Iris pigment epithelial cell (primary cell): ENCODE measurements around the gene ALAS1.
"Not testable (repeated sequence)": the region's sequence is repeated elsewhere in the genome, so short reads cannot be mapped to it uniquely, and the experiment has no call there.

ENCODE experiments used
- DNase-seq: peaks from one replicate; pipeline ENCODE4 v3.0.0-alpha.2; 2011; ENCODE audit warnings: low read depth

Gene ALAS1

DNA sequence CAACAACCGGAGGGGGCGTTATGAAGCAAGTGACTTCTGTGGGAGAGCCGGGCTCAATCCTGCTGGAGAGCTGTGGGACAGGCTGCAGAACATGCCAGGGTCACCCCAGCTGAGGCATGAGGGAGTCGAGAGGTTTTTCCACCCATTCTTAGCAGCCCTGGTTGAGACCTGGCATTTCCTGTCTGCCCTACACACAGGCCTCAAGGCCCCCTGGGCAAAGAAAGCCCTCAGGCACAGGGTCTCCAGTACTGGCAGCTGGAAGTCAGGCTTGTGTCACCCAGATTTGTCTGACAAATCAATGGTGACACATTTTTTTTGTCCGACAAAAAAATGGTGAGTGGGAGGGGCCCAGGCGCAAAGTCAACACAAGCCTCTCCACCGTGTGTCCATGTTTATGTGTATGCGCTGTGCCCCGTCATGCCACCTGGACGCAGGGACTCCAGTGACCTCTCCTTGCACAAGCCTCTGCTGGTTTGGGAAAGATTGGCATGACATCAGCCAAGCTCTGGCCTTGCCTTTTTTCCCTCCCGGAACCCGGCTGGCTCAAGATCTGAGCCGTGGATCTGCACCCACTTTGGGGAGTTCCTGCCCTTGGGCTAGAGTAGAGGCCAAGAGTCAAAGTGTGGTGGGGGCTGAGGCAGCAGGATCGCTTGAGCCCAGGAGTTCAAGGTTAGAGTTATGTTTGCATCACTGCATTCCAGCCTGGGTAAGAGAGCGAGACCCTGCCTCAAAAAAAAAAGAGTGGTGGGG lies 20.8 kb upstream of the ALAS1 start:
- DNase-seq, result no peak

DNA sequence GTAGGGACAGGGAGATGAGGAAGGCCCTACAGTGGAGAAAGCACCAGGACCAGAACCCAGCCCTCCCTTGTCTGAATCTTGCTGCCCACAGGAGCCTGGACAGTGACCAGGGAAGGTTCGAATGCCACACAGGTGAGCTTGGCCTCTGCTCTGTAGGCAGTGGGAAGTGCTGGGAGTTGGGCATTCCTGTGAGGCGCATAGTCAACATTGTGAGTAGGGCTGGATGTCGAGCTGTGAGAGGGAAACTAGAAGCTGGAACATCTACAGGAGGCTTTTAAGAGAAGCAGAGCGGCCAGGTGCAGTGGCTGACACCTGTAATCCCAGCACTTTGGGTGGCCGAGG lies 20.3 kb upstream of the ALAS1 start:
- DNase-seq, result no peak

- DNase-seq, result not testable (repeated sequence)
Measured at GRCh38 chr3:52178126-52178525, 19.8 kb upstream of the ALAS1 start.

- DNase-seq, result no peak
Measured at GRCh38 chr3:52178537-52178936, 19.4 kb upstream of the ALAS1 start.

DNA sequence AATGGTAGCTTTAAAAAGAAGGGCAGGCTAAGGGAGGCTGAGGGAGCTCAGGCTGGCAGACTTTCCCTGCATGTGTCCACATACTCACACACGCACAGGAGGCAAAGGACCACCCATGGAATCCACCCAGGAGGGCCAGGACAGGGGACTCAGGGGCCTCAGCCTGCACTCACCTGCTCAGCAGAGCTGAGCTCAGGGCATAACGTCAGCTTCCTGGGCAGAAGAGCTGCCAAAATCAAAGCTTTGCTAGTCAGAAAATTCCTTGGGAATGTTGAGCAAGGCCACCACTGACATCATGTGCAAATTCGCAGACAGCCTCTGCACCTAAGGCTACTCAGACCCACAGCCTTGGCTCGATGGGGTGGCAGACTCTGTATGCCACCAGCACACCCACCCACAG lies 16.4 kb upstream of the ALAS1 start:
- peak; percentile 72 for DNase-seq

DNA sequence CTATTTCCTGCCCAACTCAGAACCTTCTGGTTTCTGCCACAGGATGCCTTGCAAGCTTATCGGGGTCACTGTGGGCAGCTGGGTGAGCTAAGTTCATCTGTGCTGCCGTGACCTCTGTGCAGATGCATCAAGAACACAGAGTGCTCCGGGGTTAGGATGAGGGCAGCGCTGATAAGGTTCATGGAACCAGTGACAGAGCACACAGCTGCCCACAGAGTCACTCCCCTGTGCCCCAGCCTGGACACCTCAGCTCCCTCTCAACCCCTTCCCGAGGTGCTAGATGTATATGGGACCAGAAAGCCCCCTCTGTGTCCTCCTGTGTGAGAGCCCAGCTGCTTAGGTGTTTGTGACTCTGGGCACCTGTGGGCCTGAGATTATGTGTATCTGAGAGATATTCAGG lies 15.8 kb upstream of the ALAS1 start:
- DNase-seq, result no peak

DNA sequence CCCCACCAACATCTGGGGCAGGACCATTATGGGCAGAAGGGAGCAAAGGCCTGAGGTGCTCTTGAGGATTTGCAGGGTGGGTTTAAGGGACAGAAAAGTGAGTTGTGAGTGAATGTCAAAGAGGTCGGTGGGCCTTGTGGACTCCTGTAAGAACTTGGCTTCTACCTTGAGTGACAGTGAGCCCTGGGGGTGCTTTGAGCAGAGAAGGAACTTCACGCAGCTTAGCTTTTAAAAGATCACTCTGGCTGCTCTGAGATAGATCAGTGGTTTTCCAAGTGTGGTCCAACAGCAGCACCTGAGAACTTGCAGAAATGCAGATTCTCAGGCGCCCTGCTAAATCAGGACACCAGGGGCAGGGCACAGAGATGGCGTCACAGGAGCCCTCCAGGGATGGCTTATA lies 15.3 kb upstream of the ALAS1 start:
- DNase-seq, result no peak

- no peak for DNase-seq
Measured at GRCh38 chr3:52183786-52184445, 14.0 kb upstream of the ALAS1 start.

DNA sequence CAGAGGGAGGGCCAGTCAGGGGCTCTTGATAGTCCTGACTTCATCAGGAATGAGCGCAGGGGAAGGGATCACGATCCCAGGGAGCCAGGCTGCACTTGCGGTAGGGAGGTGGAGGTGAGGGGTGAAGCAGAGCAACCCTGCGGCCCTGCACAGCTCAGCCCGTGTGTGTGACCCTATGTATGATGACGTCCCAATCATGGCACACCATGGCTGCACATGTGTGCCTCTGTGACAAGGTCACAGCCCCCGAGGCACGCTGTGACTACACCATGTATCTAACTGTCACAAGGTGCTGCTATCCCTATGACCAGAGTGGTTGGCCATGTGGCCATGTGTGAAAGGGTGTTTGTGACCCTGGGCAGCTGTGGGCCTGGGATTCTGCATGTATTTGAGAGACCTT lies 13.3 kb upstream of the ALAS1 start:
- DNase-seq, result no peak

DNA sequence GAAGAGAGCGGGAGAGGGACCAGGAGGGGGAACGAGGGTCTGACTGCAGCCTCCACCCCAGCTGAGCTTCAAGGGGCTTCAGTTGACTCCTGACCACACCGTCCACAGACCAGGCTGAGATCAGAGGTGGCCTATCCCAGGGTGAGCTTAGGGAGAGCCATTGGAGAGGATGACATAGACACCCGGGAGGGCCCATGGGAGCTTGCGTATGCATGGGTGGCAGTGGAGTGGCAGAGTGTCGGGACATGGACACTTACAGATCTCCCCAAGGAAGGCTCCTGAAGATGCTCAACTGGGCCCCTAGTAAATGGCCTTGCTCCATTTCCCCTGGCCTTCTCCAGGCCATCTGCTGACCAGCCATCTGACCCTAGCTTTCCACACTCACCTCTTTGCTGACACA lies 12.6 kb upstream of the ALAS1 start:
- DNase-seq, result no peak

DNA sequence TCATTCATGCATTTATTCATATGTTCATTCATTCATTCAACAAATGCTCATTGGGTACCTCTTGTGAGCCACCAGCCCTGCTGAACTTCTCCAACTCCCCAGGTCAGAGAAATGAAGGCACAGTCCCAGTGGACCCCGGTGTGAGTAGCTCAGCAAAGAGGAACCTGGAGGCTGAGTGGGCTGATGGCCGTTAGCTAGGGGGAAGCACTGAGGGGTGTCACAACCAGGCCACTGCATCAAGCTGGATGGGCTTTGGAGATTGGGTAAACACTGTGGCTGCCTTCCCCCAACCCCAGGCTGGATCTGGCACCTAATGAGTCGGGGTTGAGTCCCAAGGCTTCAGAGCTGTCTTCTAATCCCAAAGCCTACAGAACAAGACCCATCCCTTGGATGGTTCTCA lies 12.1 kb upstream of the ALAS1 start:
- DNase-seq, result no peak

GRCh38 chr3:52186729-52187128 lies 11.2 kb upstream of the ALAS1 start:
- no peak for DNase-seq

GRCh38 chr3:52188556-52188955 lies 9.4 kb upstream of the ALAS1 start:
- no peak for DNase-seq

- no peak for DNase-seq
Measured at GRCh38 chr3:52190294-52191074, 7.5 kb upstream of the ALAS1 start.

- no peak for DNase-seq
Measured at GRCh38 chr3:52191663-52192062, 6.3 kb upstream of the ALAS1 start.

DNA sequence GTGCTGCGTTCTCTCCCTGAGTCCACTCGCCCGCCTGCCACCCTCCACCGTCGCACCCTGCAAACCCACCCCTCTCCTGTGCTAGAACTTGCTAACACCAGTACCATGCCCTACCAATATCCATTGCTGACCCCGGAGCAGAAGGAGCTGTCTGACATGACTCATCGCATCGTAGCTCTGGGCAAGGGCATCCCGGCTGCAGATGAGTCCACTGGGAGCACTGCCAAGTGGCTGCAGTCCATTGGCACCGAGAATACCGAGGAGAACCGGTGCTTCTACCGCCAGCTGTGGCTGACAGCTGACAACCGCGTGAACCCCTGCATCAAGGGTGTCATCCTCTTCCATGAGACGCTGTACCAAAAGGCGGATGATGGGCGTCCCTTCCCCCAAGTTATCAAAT lies 4.9 kb upstream of the ALAS1 start:
- DNase-seq, result no peak

GRCh38 chr3:52194485-52195290 lies 3.3 kb upstream of the ALAS1 start:
- no peak for DNase-seq

GRCh38 chr3:52195291-52195597 lies 2.7 kb upstream of the ALAS1 start:
- no peak for DNase-seq

DNA sequence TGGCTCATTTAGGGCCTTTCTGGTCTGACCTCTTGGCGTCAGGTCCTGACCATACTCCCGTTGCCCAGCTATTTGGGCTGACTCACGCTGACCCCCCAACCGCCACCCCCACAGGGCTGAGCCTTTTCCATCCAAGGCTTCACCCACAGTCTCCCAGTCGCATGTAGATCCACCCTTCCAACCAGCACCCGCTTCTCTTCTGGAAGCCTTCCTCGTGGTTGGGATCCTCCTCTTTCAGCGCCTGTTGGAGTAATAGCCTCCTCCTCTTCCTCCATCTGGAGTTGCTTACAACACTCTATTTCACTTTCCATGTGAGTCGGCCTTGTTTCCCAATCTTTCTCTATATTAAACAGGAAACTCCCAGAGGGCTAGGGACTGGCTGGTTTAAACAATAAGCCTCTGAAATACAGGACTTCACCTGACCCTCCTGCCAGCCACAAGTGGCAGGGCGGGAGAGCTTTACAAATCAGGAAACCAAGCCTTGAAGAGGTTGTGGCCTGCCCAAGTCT lies 2.1 kb upstream of the ALAS1 start:
- peak; percentile 57 for DNase-seq

DNA sequence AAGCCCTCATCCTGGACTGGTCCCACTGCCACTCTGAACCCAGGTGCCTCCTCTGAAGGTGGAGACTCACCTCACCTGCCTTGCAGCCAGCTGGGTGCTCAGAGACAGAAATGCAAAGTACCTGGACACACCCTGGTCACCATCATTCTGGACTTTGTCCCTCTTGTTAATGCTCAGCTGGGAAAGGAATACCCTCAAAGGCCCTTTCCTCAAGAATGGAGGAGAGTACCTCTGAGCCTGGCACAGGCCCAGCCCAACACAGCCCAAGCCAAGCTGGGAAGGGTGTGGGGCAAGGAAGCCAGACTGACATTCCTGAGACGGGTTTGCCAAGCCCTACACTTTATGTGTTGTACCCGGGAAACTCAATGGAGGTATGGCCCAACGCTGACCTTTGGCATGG lies 983 bp upstream of the ALAS1 start:
- no peak for DNase-seq

- no peak for DNase-seq
Measured at GRCh38 chr3:52197499-52197841, 490 bp upstream of the ALAS1 start.
